ENCODE measurements around the gene SH3BGRL3.

The SH3BGRL3 gene

GRCh38 chr1:26285366-26286063 is 5.6 kb downstream of the SH3BGRL3 start:
- Histone ChIP-seq H3K36me3 (ENCODE audit: insufficient read depth, low read length) (no peaks in the 10 kb centered on the region), H3K27ac (ENCODE audit: low read depth, low read length) (no peak overlapping the region), H3K9ac (ENCODE audit: low read depth, low read length) (no peak overlapping the region), H3K9me3 (ENCODE audit: insufficient read depth, low read depth, low read length) (no peaks in the 10 kb centered on the region), H3K4me1 (ENCODE audit: insufficient read depth, low read length) (peaks cover 24% of the 10 kb centered on the region), H3K27me3 (ENCODE audit: insufficient read depth, low read length) (no peaks in the 10 kb centered on the region), H3K4me3 (ENCODE audit: low read length) (no peak overlapping the region)
- 75% methylated on average over 19 of the region's 19 CpGs for WGBS

GRCh38 chr1:26286064-26286416 is 6.2 kb downstream of the SH3BGRL3 start:
- H3K36me3 ChIP-seq (ENCODE audit: insufficient read depth, low read length), result no peaks in the 10 kb centered on the region
- H3K27me3 ChIP-seq (ENCODE audit: insufficient read depth, low read length), result no peaks in the 10 kb centered on the region
- peaks cover 25% of the 10 kb centered on the region for H3K4me1 ChIP-seq (ENCODE audit: insufficient read depth, low read length)
- H3K27ac ChIP-seq (ENCODE audit: low read depth, low read length), result no peak overlapping the region
- no peak overlapping the region for H3K9ac ChIP-seq (ENCODE audit: low read depth, low read length)
- no peaks in the 10 kb centered on the region for H3K9me3 ChIP-seq (ENCODE audit: insufficient read depth, low read depth, low read length)
- no peak overlapping the region for H3K4me3 ChIP-seq (ENCODE audit: low read length)
- 44% methylated on average over 2 of the region's 2 CpGs for WGBS

GRCh38 chr1:26287033-26287711 is 7.3 kb downstream of the SH3BGRL3 start:
- WGBS, result 95% methylated on average over 8 of the region's 8 CpGs

GRCh38 chr1:26287811-26288210 is 7.9 kb downstream of the SH3BGRL3 start:
- H3K9ac ChIP-seq (ENCODE audit: low read depth, low read length), result no peak overlapping the region
- no peak overlapping the region for H3K4me3 ChIP-seq (ENCODE audit: low read length)
- 96% methylated on average over 5 of the region's 5 CpGs for WGBS
- peaks cover 14% of the 10 kb centered on the region for H3K4me1 ChIP-seq (ENCODE audit: insufficient read depth, low read length)
- H3K36me3 ChIP-seq (ENCODE audit: insufficient read depth, low read length), result no peaks in the 10 kb centered on the region
- no peak overlapping the region for H3K27ac ChIP-seq (ENCODE audit: low read depth, low read length)
- no peaks in the 10 kb centered on the region for H3K9me3 ChIP-seq (ENCODE audit: insufficient read depth, low read depth, low read length)
- H3K27me3 ChIP-seq (ENCODE audit: insufficient read depth, low read length), result no peaks in the 10 kb centered on the region

More at GRCh38 chr1:26287033-26287711, 7.3 kb downstream of the SH3BGRL3 start:
- H3K27ac ChIP-seq (ENCODE audit: low read depth, low read length), result no peak overlapping the region
- H3K4me1 ChIP-seq (ENCODE audit: insufficient read depth, low read length), result peaks cover 19% of the 10 kb centered on the region
- H3K4me3 ChIP-seq (ENCODE audit: low read length), result no peak overlapping the region
- H3K9ac ChIP-seq (ENCODE audit: low read depth, low read length), result no peak overlapping the region
- H3K36me3 ChIP-seq (ENCODE audit: insufficient read depth, low read length), result no peaks in the 10 kb centered on the region
- no peaks in the 10 kb centered on the region for H3K9me3 ChIP-seq (ENCODE audit: insufficient read depth, low read depth, low read length)
- no peaks in the 10 kb centered on the region for H3K27me3 ChIP-seq (ENCODE audit: insufficient read depth, low read length)

GRCh38 chr1:26288311-26288941 is 8.5 kb downstream of the SH3BGRL3 start:
- H3K9ac ChIP-seq (ENCODE audit: low read depth, low read length), result no peak overlapping the region
- H3K9me3 ChIP-seq (ENCODE audit: insufficient read depth, low read depth, low read length), result no peaks in the 10 kb centered on the region
- no peak overlapping the region for H3K27ac ChIP-seq (ENCODE audit: low read depth, low read length)
- WGBS, result 90% methylated on average over 5 of the region's 5 CpGs
- H3K36me3 ChIP-seq (ENCODE audit: insufficient read depth, low read length), result no peaks in the 10 kb centered on the region
- peaks cover 14% of the 10 kb centered on the region for H3K4me1 ChIP-seq (ENCODE audit: insufficient read depth, low read length)
- H3K4me3 ChIP-seq (ENCODE audit: low read length), result no peak overlapping the region
- no peaks in the 10 kb centered on the region for H3K27me3 ChIP-seq (ENCODE audit: insufficient read depth, low read length)

- Histone ChIP-seq H3K4me1 (ENCODE audit: insufficient read depth, low read length) (peaks cover 14% of the 10 kb centered on the region), H3K9me3 (ENCODE audit: insufficient read depth, low read depth, low read length) (no peaks in the 10 kb centered on the region), H3K4me3 (ENCODE audit: low read length) (no peak overlapping the region), H3K36me3 (ENCODE audit: insufficient read depth, low read length) (no peaks in the 10 kb centered on the region), H3K27ac (ENCODE audit: low read depth, low read length) (no peak overlapping the region), H3K9ac (ENCODE audit: low read depth, low read length) (0 out of 2 replicates have a peak overlapping the region, but pooled peaks have one; percentile 25), H3K27me3 (ENCODE audit: insufficient read depth, low read length) (no peaks in the 10 kb centered on the region)
- 92% methylated on average over 21 of the region's 21 CpGs for WGBS
Measured at GRCh38 chr1:26289158-26290059, 9.5 kb downstream of the SH3BGRL3 start.

- peaks cover 14% of the 10 kb centered on the region for H3K4me1 ChIP-seq (ENCODE audit: insufficient read depth, low read length)
- H3K4me3 ChIP-seq (ENCODE audit: low read length), result no peak overlapping the region
- H3K36me3 ChIP-seq (ENCODE audit: insufficient read depth, low read length), result no peaks in the 10 kb centered on the region
- no peaks in the 10 kb centered on the region for H3K27me3 ChIP-seq (ENCODE audit: insufficient read depth, low read length)
- no peaks in the 10 kb centered on the region for H3K9me3 ChIP-seq (ENCODE audit: insufficient read depth, low read depth, low read length)
- H3K9ac ChIP-seq (ENCODE audit: low read depth, low read length), result peak overlapping the region; percentile 34; the same call in 1 of the 2 replicates
- peak overlapping the region; percentile 20; the same call in 1 of the 2 replicates for H3K27ac ChIP-seq (ENCODE audit: low read depth, low read length)
- WGBS, result 52% methylated on average over 11 of the region's 11 CpGs
Measured at GRCh38 chr1:26290122-26290881, 10.4 kb downstream of the SH3BGRL3 start.

GRCh38 chr1:26290882-26291261 is 11.0 kb downstream of the SH3BGRL3 start:
- peak overlapping the region; percentile 17; the same call in 1 of the 2 replicates for H3K27ac ChIP-seq (ENCODE audit: low read depth, low read length)
- H3K4me1 ChIP-seq (ENCODE audit: insufficient read depth, low read length), result peaks cover 14% of the 10 kb centered on the region
- no peak overlapping the region for H3K4me3 ChIP-seq (ENCODE audit: low read length)
- 48% methylated on average over 11 of the region's 11 CpGs for WGBS
- H3K9ac ChIP-seq (ENCODE audit: low read depth, low read length), result peak overlapping the region; percentile 34; the same call in 1 of the 2 replicates
- H3K36me3 ChIP-seq (ENCODE audit: insufficient read depth, low read length), result no peaks in the 10 kb centered on the region
- H3K27me3 ChIP-seq (ENCODE audit: insufficient read depth, low read length), result no peaks in the 10 kb centered on the region
- H3K9me3 ChIP-seq (ENCODE audit: insufficient read depth, low read depth, low read length), result no peaks in the 10 kb centered on the region

- Histone ChIP-seq H3K9me3 (ENCODE audit: insufficient read depth, low read depth, low read length) (no peaks in the 10 kb centered on the region), H3K36me3 (ENCODE audit: insufficient read depth, low read length) (no peaks in the 10 kb centered on the region), H3K27me3 (ENCODE audit: insufficient read depth, low read length) (no peaks in the 10 kb centered on the region), H3K9ac (ENCODE audit: low read depth, low read length) (no peak overlapping the region), H3K27ac (ENCODE audit: low read depth, low read length) (no peak overlapping the region), H3K4me3 (ENCODE audit: low read length) (no peak overlapping the region), H3K4me1 (ENCODE audit: insufficient read depth, low read length) (peaks cover 14% of the 10 kb centered on the region)
- 96% methylated on average over 3 of the region's 3 CpGs for WGBS
Measured at GRCh38 chr1:26291433-26291832, 11.5 kb downstream of the SH3BGRL3 start.

GRCh38 chr1:26291939-26292338 is 12.1 kb downstream of the SH3BGRL3 start:
- Histone ChIP-seq H3K27me3 (ENCODE audit: insufficient read depth, low read length) (no peaks in the 10 kb centered on the region), H3K4me3 (ENCODE audit: low read length) (no peak overlapping the region), H3K9ac (ENCODE audit: low read depth, low read length) (no peak overlapping the region), H3K9me3 (ENCODE audit: insufficient read depth, low read depth, low read length) (no peaks in the 10 kb centered on the region), H3K4me1 (ENCODE audit: insufficient read depth, low read length) (peaks cover 14% of the 10 kb centered on the region), H3K27ac (ENCODE audit: low read depth, low read length) (no peak overlapping the region), H3K36me3 (ENCODE audit: insufficient read depth, low read length) (no peaks in the 10 kb centered on the region)
- 91% methylated on average over 4 of the region's 4 CpGs for WGBS
